ENCODE measurements around the gene PCDH19.

PCDH19 gene

GRCh38 chrX:100289066-100289558 is 121.0 kb downstream of the PCDH19 start:
- DNase-seq, result no peak

GRCh38 chrX:100277231-100277630 is 132.8 kb downstream of the PCDH19 start:
- no peak for DNase-seq

GRCh38 chrX:100274916-100275315 is 135.2 kb downstream of the PCDH19 start:
- DNase-seq, result no peak

GRCh38 chrX:100265179-100265578 is 144.9 kb downstream of the PCDH19 start:
- DNase-seq, result no peak

GRCh38 chrX:100264200-100264599 is 145.9 kb downstream of the PCDH19 start:
- no peak for DNase-seq

- DNase-seq, result no peak
Measured at GRCh38 chrX:100263650-100264049, 146.4 kb downstream of the PCDH19 start.

- no peak for DNase-seq
Measured at GRCh38 chrX:100248885-100249493, 161.1 kb downstream of the PCDH19 start.

GRCh38 chrX:100247826-100248225 is 162.2 kb downstream of the PCDH19 start:
- DNase-seq, result no peak

GRCh38 chrX:100244681-100245080 is 165.4 kb downstream of the PCDH19 start:
- no peak for DNase-seq

Measured in activated CD4-positive, CD25-positive, alpha-beta regulatory T cell (primary cell).